ENCODE data around the gene TTC33. TPM values are rescaled to one million over a fixed set of nuclear protein-coding genes. Genes with fewer than 3 reads are reported as not detected.

Gene TTC33
- polyA plus RNA-seq, 1 of the 3 experiments (the other 2 are of a cell fraction), result 2.2 TPM

- TF ChIP-seq NRF1 (IDR thresholded peaks at IDR 0.05; ENCODE audit: low read depth, low read length), result no peak
- no peak for TF ChIP-seq GATA2 (CRISPR knock-in tag; IDR thresholded peaks at IDR 0.05)
- TF ChIP-seq, protein P1, sequence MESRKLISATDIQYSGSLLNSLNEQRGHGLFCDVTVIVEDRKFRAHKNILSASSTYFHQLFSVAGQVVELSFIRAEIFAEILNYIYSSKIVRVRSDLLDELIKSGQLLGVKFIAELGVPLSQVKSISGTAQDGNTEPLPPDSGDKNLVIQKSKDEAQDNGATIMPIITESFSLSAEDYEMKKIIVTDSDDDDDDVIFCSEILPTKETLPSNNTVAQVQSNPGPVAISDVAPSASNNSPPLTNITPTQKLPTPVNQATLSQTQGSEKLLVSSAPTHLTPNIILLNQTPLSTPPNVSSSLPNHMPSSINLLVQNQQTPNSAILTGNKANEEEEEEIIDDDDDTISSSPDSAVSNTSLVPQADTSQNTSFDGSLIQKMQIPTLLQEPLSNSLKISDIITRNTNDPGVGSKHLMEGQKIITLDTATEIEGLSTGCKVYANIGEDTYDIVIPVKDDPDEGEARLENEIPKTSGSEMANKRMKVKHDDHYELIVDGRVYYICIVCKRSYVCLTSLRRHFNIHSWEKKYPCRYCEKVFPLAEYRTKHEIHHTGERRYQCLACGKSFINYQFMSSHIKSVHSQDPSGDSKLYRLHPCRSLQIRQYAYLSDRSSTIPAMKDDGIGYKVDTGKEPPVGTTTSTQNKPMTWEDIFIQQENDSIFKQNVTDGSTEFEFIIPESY (IDR thresholded peaks at IDR 0.05; ENCODE audit: borderline replicate concordance, low read depth), result no peak
- TF ChIP-seq POLR2AphosphoS5 (IDR thresholded peaks at IDR 0.05; ENCODE audit: low read depth, low read length), result peak; percentile 55; the same call in 1 of the 2 replicates
- no peak for TF ChIP-seq RXRA (IDR thresholded peaks at IDR 0.05; ENCODE audit: borderline replicate concordance, low read depth)
- TF ChIP-seq GABPA (IDR thresholded peaks at IDR 0.05; ENCODE audit: low read depth), result no peak
- no peak for TF ChIP-seq MXI1 (IDR thresholded peaks at IDR 0.05; ENCODE audit: low read depth, low read length)
- no peak for TF ChIP-seq TAF1 (IDR thresholded peaks at IDR 0.05; ENCODE audit: borderline replicate concordance, low read depth, low read length)
- TF ChIP-seq ELF1 (IDR thresholded peaks at IDR 0.05), result no peak
- no peak for TF ChIP-seq MEF2A (IDR thresholded peaks at IDR 0.05; ENCODE audit: borderline replicate concordance, low read depth)
- TF ChIP-seq, protein P2, sequence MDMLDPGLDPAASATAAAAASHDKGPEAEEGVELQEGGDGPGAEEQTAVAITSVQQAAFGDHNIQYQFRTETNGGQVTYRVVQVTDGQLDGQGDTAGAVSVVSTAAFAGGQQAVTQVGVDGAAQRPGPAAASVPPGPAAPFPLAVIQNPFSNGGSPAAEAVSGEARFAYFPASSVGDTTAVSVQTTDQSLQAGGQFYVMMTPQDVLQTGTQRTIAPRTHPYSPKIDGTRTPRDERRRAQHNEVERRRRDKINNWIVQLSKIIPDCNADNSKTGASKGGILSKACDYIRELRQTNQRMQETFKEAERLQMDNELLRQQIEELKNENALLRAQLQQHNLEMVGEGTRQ (IDR thresholded peaks at IDR 0.05; ENCODE audit: borderline replicate concordance, low read depth, low read length), result no peak
- TF ChIP-seq JUND (IDR thresholded peaks at IDR 0.05), result peak; percentile 99
- TF ChIP-seq CHD2 (IDR thresholded peaks at IDR 0.05; ENCODE audit: low read length, partially characterized antibody), result no peak
- TF ChIP-seq EZH2phosphoT487 (IDR thresholded peaks at IDR 0.05; ENCODE audit: borderline replicate concordance, low read depth), result no peak
Observed at GRCh38 chr5:40689438-40689837, 66.3 kb downstream of the TTC33 start (continued).

DNA sequence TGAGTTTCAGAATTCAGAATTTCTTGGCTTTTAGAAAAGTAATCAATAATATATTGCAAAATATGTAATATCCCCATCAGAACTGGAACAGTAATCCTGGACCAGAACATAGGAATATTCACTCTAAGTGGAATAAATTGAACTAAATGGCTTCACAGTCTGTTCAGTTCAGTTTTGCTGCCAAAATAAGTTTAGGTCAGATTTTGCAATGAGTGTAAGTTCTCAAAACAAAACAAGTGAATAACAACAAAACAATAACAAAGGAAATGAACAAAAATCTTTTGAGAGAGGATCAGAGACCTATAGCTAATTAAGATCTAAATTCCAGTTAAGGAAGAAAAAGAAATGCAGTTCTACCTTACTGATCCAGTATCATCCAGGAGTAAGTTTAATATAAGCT lies 66.8 kb downstream of the TTC33 start:
- no peaks in the 10 kb centered on the region for H3K79me2 ChIP-seq (ENCODE audit: insufficient read depth)
- H2AFZ ChIP-seq (ENCODE audit: low read depth), result 0 out of 2 replicates have a peak overlapping the region, but pooled peaks have one; percentile 62
- H3K9me3 ChIP-seq, result no peaks in the 10 kb centered on the region
- peak overlapping the region in 1 of 2 experiments; percentile 43; a peak in 2 of 4 replicates for H3K27ac ChIP-seq (ENCODE audit: low read depth in 2 of 2, low read length in 1 of 2)
- H3F3A ChIP-seq (replicated peaks; ENCODE audit: insufficient read depth), result peaks cover 14% of the 10 kb centered on the region
- no peak for DNase-seq
- no peaks in the 10 kb centered on the region for H3K9me2 ChIP-seq
- TF ChIP-seq FOSL2 (IDR thresholded peaks at IDR 0.05; ENCODE audit: borderline replicate concordance, low read depth) (no peak), IRF3 (IDR thresholded peaks at IDR 0.05; ENCODE audit: low read depth, low read length) (no peak), ELF1 (IDR thresholded peaks at IDR 0.05) (no peak), CHD2 (IDR thresholded peaks at IDR 0.05; ENCODE audit: low read length, partially characterized antibody) (no peak), RFX5 (IDR thresholded peaks at IDR 0.05; ENCODE audit: low read length) (no peak), NRF1 (IDR thresholded peaks at IDR 0.05; ENCODE audit: low read depth, low read length) (no peak), RCOR1 (IDR thresholded peaks at IDR 0.05; ENCODE audit: low read length) (no peak), TCF12 (IDR thresholded peaks at IDR 0.05) (no peak), SMC3 (IDR thresholded peaks at IDR 0.05; ENCODE audit: low read depth, low read length) (no peak), PBX3 (IDR thresholded peaks at IDR 0.05) (no peak), TEAD4 (IDR thresholded peaks at IDR 0.05; ENCODE audit: borderline replicate concordance, insufficient read depth) (no peak), SIN3A (IDR thresholded peaks at IDR 0.05; ENCODE audit: borderline replicate concordance, low read depth, low read length) (no peak), GATA2 (CRISPR knock-in tag; IDR thresholded peaks at IDR 0.05) (no peak), RXRA (IDR thresholded peaks at IDR 0.05; ENCODE audit: borderline replicate concordance, low read depth) (no peak), RAD21 (IDR thresholded peaks at IDR 0.05; ENCODE audit: low read length) (no peak)
- TF ChIP-seq, protein P3, sequence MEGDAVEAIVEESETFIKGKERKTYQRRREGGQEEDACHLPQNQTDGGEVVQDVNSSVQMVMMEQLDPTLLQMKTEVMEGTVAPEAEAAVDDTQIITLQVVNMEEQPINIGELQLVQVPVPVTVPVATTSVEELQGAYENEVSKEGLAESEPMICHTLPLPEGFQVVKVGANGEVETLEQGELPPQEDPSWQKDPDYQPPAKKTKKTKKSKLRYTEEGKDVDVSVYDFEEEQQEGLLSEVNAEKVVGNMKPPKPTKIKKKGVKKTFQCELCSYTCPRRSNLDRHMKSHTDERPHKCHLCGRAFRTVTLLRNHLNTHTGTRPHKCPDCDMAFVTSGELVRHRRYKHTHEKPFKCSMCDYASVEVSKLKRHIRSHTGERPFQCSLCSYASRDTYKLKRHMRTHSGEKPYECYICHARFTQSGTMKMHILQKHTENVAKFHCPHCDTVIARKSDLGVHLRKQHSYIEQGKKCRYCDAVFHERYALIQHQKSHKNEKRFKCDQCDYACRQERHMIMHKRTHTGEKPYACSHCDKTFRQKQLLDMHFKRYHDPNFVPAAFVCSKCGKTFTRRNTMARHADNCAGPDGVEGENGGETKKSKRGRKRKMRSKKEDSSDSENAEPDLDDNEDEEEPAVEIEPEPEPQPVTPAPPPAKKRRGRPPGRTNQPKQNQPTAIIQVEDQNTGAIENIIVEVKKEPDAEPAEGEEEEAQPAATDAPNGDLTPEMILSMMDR (IDR thresholded peaks at IDR 0.05), result no peak
- CTCF ChIA-PET, result interaction anchor here (0.6 to 3.8 kb wide), 12 partner anchors 9 to 1108 kb away, joined by 3 to 22 read pairs (median 4); partner anchors contain the start of gene PTGER4
- POLR2A ChIA-PET, result no interaction called here
- no peak overlapping the region for H3K4me2 ChIP-seq
- H3K4me1 ChIP-seq (ENCODE audit: control insufficient read depth in 1 of 2, insufficient read depth in 2 of 2, low read depth in 1 of 2, low read length in 1 of 2), result no peaks in the 10 kb centered on the region; a peak in 1 of 4 replicates
- peaks cover 9% of the 10 kb centered on the region; the same call in 1 of the 2 replicates for H3K27me3 ChIP-seq (ENCODE audit: insufficient read depth)
- H3K9ac ChIP-seq, result no peak overlapping the region
- H3K4me3 ChIP-seq (ENCODE audit: low read depth in 2 of 2, low read length in 1 of 2), result no peak overlapping the region
- no peaks in the 10 kb centered on the region for H4K20me1 ChIP-seq (ENCODE audit: insufficient read depth)
- no peaks in the 10 kb centered on the region for H3K36me3 ChIP-seq (replicated peaks in 1 of 2; ENCODE audit: control insufficient read depth in 1 of 2, insufficient read depth in 2 of 2, low read length in 1 of 2)

All from SK-N-SH (cell line).